Activated T-cell treated with anti-CD3 and anti-CD28 coated beads for 4 hours (primary cell): ENCODE results near the gene IMP3.

Experiments used
- DNase-seq: peaks from one replicate; pipeline ENCODE4 v3.0.0-alpha.2; 2020

Gene IMP3

GRCh38 chr15:75616766-75617165, 23.3 kb downstream of the IMP3 start:
- no peak for DNase-seq

- DNase-seq, result no peak
Measured at GRCh38 chr15:75606711-75607699, 33.0 kb downstream of the IMP3 start.

GRCh38 chr15:75606026-75606425, 34.0 kb downstream of the IMP3 start:
- DNase-seq, result no peak

GRCh38 chr15:75599401-75599800, 40.6 kb downstream of the IMP3 start:
- no peak for DNase-seq

GRCh38 chr15:75598361-75598760, 41.7 kb downstream of the IMP3 start:
- DNase-seq, result no peak

- DNase-seq, result no peak
Measured at GRCh38 chr15:75597667-75598341, 42.2 kb downstream of the IMP3 start.

- DNase-seq, result no peak
Measured at GRCh38 chr15:75596703-75597345, 43.2 kb downstream of the IMP3 start.

GRCh38 chr15:75594276-75594675, 45.7 kb downstream of the IMP3 start:
- DNase-seq, result no peak

GRCh38 chr15:75591655-75592364, 48.2 kb downstream of the IMP3 start:
- DNase-seq, result no peak

- no peak for DNase-seq
Measured at GRCh38 chr15:75590239-75590638, 49.8 kb downstream of the IMP3 start.
